ENCODE measurements around the gene CDR2L.

The CDR2L gene

GRCh38 chr17:75047398-75048098, 60.1 kb downstream of the CDR2L start:
- H3K4me1 ChIP-seq (ENCODE audit: insufficient read depth, low read length): peaks cover 14% of the 10 kb centered on the region
- H3K27ac ChIP-seq (ENCODE audit: low read depth, low read length): peak overlapping the region; percentile 58; the same call in 1 of the 2 replicates
- no peaks in the 10 kb centered on the region for H3K9me3 ChIP-seq (ENCODE audit: insufficient read depth, low read depth, low read length)
- under 1% methylated on average over 38 of the region's 38 CpGs for WGBS
- H3K9ac ChIP-seq (ENCODE audit: low read depth, low read length): peak overlapping the region; percentile 87
- H3K27me3 ChIP-seq (ENCODE audit: insufficient read depth, low read length): no peaks in the 10 kb centered on the region
- peaks cover 34% of the 10 kb centered on the region for H3K36me3 ChIP-seq (ENCODE audit: insufficient read depth, low read length)
- peak overlapping the region; percentile 97 for H3K4me3 ChIP-seq (ENCODE audit: low read length)

DNA sequence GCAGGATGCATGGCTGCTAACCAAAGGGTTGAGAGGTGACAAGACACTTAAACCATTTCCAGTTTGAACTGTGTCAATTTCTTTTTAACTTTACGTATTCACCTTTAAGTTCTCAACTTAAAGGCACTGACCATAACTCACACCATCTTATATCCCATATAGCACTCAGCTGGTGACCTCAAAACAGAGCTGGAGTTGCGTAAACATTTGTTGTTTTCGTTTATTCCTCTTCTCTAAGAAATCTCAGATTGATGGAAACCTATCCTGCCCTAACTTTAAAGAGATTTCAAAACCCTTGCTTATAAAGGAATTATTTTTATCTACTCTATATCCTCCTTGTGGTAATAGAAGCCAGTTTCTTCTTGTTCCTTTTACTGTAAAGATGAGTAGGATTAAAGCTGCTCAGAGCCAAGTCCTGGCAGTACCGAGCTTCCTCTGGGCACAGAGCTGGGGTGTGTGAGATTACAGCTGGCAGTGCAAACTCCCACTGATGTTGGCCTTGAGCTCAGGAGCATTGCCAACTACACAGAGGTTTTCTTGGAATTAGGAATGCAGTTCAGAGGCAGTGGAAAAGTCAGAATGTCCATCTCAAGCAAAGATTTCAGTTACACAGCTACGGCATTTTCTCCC, 60.9 kb downstream of the CDR2L start:
- no peaks in the 10 kb centered on the region for H3K9me3 ChIP-seq (ENCODE audit: insufficient read depth, low read depth, low read length)
- WGBS: 68% methylated on average over 5 of the region's 5 CpGs
- no peak overlapping the region for H3K27ac ChIP-seq (ENCODE audit: low read depth, low read length)
- H3K4me1 ChIP-seq (ENCODE audit: insufficient read depth, low read length): peaks cover 14% of the 10 kb centered on the region
- no peaks in the 10 kb centered on the region for H3K27me3 ChIP-seq (ENCODE audit: insufficient read depth, low read length)
- peak overlapping the region; percentile 87; the same call in 1 of the 2 replicates for H3K9ac ChIP-seq (ENCODE audit: low read depth, low read length)
- peak overlapping the region; percentile 97 for H3K4me3 ChIP-seq (ENCODE audit: low read length)
- H3K36me3 ChIP-seq (ENCODE audit: insufficient read depth, low read length): peaks cover 42% of the 10 kb centered on the region

DNA sequence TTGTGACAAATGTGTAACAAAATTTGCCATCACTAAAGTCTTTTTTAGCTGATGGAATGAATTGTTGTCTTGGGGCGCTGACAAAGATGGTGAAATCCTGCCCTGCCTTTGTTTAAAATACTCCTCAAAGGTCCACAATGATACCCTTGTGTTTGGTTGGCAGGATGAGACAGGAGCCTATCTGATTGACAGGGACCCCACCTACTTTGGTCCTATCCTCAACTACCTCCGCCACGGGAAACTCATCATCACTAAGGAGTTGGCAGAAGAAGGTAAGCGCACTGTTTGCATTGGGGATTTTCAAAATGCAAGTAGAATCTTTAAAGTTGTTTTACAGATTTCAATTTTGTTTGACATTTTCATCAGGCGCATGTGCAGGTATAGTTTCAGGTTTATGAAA, 61.6 kb downstream of the CDR2L start:
- Histone ChIP-seq H3K9ac (ENCODE audit: low read depth, low read length) (no peak overlapping the region), H3K27ac (ENCODE audit: low read depth, low read length) (no peak overlapping the region), H3K27me3 (ENCODE audit: insufficient read depth, low read length) (no peaks in the 10 kb centered on the region), H3K4me3 (ENCODE audit: low read length) (peak overlapping the region; percentile 97; the same call in 1 of the 2 replicates), H3K36me3 (ENCODE audit: insufficient read depth, low read length) (peaks cover 47% of the 10 kb centered on the region), H3K9me3 (ENCODE audit: insufficient read depth, low read depth, low read length) (no peaks in the 10 kb centered on the region), H3K4me1 (ENCODE audit: insufficient read depth, low read length) (peaks cover 9% of the 10 kb centered on the region)
- WGBS: 95% methylated on average over 5 of the region's 5 CpGs

DNA sequence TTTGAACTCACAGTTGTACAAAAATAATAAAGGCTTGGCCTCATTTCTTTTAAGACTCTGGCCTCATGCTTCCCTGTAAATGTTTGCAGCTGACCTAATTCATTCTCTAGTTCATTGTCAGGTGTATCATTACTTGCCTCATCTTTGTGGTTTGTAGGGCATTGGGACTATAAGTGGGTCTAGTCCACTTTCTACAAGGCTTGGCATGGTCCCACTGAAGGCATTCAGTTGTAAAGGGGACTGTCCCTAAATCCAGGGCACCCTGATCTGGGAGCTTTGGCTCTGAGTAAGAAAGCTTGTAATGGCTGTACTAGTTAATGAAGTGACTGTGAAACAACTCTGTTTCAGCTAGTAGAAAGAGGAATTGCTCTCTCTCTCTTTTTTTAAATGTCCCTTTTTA, 62.3 kb downstream of the CDR2L start:
- H3K36me3 ChIP-seq (ENCODE audit: insufficient read depth, low read length): peaks cover 51% of the 10 kb centered on the region
- peaks cover 5% of the 10 kb centered on the region for H3K4me1 ChIP-seq (ENCODE audit: insufficient read depth, low read length)
- no peaks in the 10 kb centered on the region for H3K9me3 ChIP-seq (ENCODE audit: insufficient read depth, low read depth, low read length)

DNA sequence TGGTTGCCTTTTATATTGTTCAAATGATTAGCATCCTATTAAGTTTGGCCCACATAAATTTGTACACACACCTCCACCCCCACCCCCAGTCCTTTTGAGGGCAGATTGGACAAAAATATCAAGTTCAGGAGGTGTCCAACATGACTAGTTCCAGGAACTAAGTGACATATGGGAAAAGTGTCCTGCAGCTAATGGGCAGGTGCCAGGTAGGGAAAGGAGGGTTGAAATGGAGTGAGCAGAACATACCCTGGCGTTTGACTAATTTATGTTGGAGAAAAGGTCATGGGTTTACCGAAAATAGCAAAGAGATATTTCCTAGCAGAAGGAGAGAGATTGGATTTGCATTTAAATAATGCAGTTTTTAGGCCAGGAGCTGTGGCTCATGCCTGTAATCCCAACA, 64.5 kb downstream of the CDR2L start:
- H3K27me3 ChIP-seq (ENCODE audit: insufficient read depth, low read length): no peaks in the 10 kb centered on the region
- no peak overlapping the region for H3K4me3 ChIP-seq (ENCODE audit: low read length)
- H3K4me1 ChIP-seq (ENCODE audit: insufficient read depth, low read length): peaks cover 4% of the 10 kb centered on the region
- H3K9ac ChIP-seq (ENCODE audit: low read depth, low read length): no peak overlapping the region
- no peak overlapping the region for H3K27ac ChIP-seq (ENCODE audit: low read depth, low read length)
- WGBS: 97% methylated on average over 2 of the region's 2 CpGs
- no peaks in the 10 kb centered on the region for H3K9me3 ChIP-seq (ENCODE audit: insufficient read depth, low read depth, low read length)
- H3K36me3 ChIP-seq (ENCODE audit: insufficient read depth, low read length): peaks cover 70% of the 10 kb centered on the region

More for the DNA sequence above, 62.3 kb downstream of the CDR2L start:
- no peaks in the 10 kb centered on the region for H3K27me3 ChIP-seq (ENCODE audit: insufficient read depth, low read length)
- H3K4me3 ChIP-seq (ENCODE audit: low read length): no peak overlapping the region
- H3K9ac ChIP-seq (ENCODE audit: low read depth, low read length): no peak overlapping the region
- no peak overlapping the region for H3K27ac ChIP-seq (ENCODE audit: low read depth, low read length)

Data from HUES64 (cell line).